Measurements from ENCODE around the gene PCP2.

The PCP2 gene

DNA sequence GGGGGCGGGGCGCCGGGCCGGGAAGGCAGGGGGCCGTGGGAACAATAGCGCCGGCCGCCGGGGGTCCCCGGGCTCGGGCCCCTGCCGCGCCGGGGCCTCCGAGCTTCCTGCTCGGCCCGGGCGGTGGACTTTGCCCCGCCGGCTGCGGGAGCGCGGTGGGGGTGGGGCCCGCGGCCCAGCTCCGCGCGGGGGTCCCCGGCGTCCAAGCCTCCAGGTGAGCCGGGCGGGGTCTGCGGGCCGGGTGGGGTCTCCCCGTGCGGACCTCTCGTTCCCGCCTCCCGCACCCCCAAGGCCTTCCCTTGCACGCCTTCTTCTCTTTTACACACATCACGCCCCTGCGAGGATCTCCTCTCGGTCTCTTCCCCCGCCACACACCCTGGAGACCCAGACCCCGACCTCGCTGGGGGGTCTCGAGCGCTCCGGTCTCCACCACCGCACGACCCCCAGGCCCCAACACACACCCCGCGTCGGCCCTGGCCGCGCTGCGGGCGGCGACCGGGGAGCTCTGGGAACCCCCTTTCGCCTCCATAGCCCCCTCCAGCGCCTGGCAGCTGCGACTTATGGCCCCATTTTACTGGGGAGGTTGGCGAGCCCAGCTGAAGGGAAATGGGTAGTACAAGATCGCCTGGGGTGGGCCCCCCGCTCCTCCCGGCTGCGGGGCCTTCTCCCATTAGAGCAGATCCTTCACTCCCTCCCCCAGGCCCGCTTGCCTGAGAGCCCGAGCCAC, 37.1 kb downstream of the PCP2 start:
- DNase-seq (ENCODE audit: low spot score), result no peak

- DNase-seq (ENCODE audit: low spot score), result peak; percentile 48
Observed at GRCh38 chr19:7595466-7596133, 37.9 kb downstream of the PCP2 start, which contains the start of gene CAMSAP3. TSS of gene CAMSAP3 (plus strand) at chr19:7595863. CDS start at chr19:7596003, 140 bp downstream.

DNA sequence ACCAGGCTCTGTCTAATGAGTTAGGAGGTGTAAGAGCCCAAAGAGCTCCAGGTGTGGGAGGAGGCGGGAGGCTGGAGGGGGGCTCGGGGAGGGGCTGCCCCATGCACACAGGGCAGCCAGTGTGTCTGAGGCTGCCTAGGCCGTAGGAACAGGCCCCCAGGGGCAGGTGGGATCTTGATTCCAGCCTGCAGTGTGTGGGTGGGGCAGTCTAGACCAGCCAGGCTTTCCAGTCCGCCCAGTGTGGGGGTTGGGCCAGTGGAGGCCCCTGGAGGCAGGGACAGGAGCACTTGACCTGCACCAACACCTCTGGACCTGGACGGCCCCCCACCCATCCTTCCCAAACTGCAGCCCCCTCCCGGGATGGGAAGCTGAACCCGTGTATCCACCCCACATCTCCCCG, 43.3 kb downstream of the PCP2 start:
- no peak for DNase-seq (ENCODE audit: low spot score)

DNA sequence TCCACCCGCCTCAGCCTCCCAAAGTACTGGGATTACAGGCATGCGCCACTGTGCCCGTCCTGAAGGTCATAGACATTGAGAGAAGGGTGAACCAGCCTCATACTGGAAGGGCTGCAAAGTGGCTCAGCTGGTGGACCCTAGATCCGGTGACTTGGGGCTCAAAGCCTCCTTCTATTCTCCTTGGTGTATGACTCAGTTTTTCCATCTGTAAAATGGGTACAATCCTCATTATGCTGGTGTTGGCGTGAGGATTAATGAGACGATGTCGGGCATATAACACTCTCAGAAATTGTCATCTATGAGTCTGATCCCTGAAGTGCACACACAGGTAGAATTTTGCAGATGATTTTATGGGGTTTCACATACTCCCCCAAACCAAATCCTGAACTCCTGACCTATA, 43.7 kb downstream of the PCP2 start:
- DNase-seq (ENCODE audit: low spot score), result no peak

- DNase-seq (ENCODE audit: low spot score), result no peak
Observed at GRCh38 chr19:7582446-7582845, 51.1 kb downstream of the PCP2 start.

All from RKO (cell line).